HCT116 (cell line): ENCODE results near the gene LTB4R. TPM values are rescaled to one million over a fixed set of nuclear protein-coding genes. Genes with fewer than 3 reads are reported as not detected.

ENCODE experiments used
- ATAC-seq: fragments of 200-7000 bp; cut with Tn5 transposase; 2 replicates; pipeline ENCODE4 v1.9.1; 2020; ENCODE audit warnings: mild to moderate bottlenecking, moderate library complexity
- BruUV-seq: library from RNA; stranded (reverse); fragments of 400-500 nt; replicated peaks from 2 replicates; lab custom pipeline; 2021; lab: Mats Ljungman, UMichigan
- CTCF ChIA-PET: fragments of 300-600 bp; sonication (Branson Sonifier 250); formaldehyde crosslinking; loops from one replicate; lab custom pipeline; 2021; ENCODE audit warnings: antibody characterized with exemption; lab: Charles Lee
- POLR2A ChIA-PET: fragments of 300-600, 350-600 bp; sonication (Branson Sonifier 250); formaldehyde crosslinking; loops from one replicate; lab custom pipeline; 2021; ENCODE audit warnings: antibody characterized with exemption; lab: Charles Lee
- RAD21 ChIA-PET, 2 experiments: fragments of 300-600 bp; sonication (Branson Sonifier 250); formaldehyde crosslinking; loops; one replicate each; lab custom pipeline; 2023; ENCODE audit warnings: low total read pairs in 2 of 2; ENCODE audit not compliant: uncharacterized antibody in 2 of 2, unreplicated experiment in 2 of 2, low non-redundant PET in 1 of 2; lab: Charles Lee
- DNase-seq: peaks from one replicate; pipeline ENCODE4 v3.0.0-alpha.2; 2010; ENCODE audit warnings: low read depth, low spot score
- H2AFZ ChIP-seq: fragments of 200-600 bp; shearing (Covaris generic), sonication (generic); 2 replicates; pipeline ENCODE4 v1.6.1; 2017; ENCODE audit warnings: low read depth, mixed run types, mixed read lengths, antibody characterized with exemption, low read length; ENCODE audit not compliant: poor library complexity, severe bottlenecking
- H3K27ac ChIP-seq: 2 replicates; pipeline ENCODE4 v1.5.1; 2012; ENCODE audit warnings: low read depth, low read length
- H3K27me3 ChIP-seq: fragments of 200-600 bp; sonication (generic); 2 replicates; pipeline ENCODE4 v1.6.1; 2016; ENCODE audit warnings: mixed run types, low read length, mixed read lengths; ENCODE audit not compliant: insufficient read depth
- H3K36me3 ChIP-seq, 2 experiments: fragments of 200-500 bp in 1 of 2; fragments of 200-600 bp in 1 of 2; sonication (Bioruptor generic) in 1 of 2; sonication (generic) in 1 of 2; 2 replicates each; pipeline versions ENCODE4 v1.5.1 to v1.6.1; 2014 to 2016; ENCODE audit warnings: low read length in 2 of 2, inconsistent platforms in 1 of 2, mixed read lengths in 1 of 2, mixed run types in 1 of 2; ENCODE audit not compliant: insufficient read depth in 2 of 2, control insufficient read depth in 1 of 2
- H3K4me1 ChIP-seq, 2 experiments: fragments of 200-600 bp in 1 of 2; sonication (generic) in 1 of 2; 2 replicates each; pipeline versions ENCODE4 v1.5.1 to v1.6.1; 2012 to 2017; ENCODE audit warnings: low read length in 2 of 2, inconsistent platforms in 1 of 2, mild to moderate bottlenecking in 1 of 2, mixed read lengths in 1 of 2, mixed run types in 1 of 2, moderate library complexity in 1 of 2; ENCODE audit not compliant: insufficient read depth in 2 of 2, control insufficient read depth in 1 of 2
- H3K4me2 ChIP-seq: fragments of 200-600 bp; sonication (generic); 2 replicates; pipeline ENCODE4 v1.6.1; 2017; ENCODE audit warnings: mixed run types, low read length, mixed read lengths
- H3K4me3 ChIP-seq, 2 experiments: fragments of 200-600 bp in 1 of 2; sonication (generic) in 1 of 2; replicated peaks in 1 of 2; 2 replicates each; pipeline ENCODE4 v1.5.1; 2011 to 2016; ENCODE audit warnings: low read length in 2 of 2, control low read depth in 1 of 2, low read depth in 1 of 2, mild to moderate bottlenecking in 1 of 2, mixed read lengths in 1 of 2, mixed run types in 1 of 2
- H3K79me2 ChIP-seq: fragments of 200-600 bp; sonication (generic); 2 replicates; pipeline ENCODE4 v1.6.1; 2017; ENCODE audit warnings: mild to moderate bottlenecking, mixed run types, low read length, moderate library complexity, mixed read lengths; ENCODE audit not compliant: insufficient read depth
- H3K9ac ChIP-seq: fragments of 200-600 bp; sonication (generic); 2 replicates; pipeline ENCODE4 v1.6.1; 2016; ENCODE audit warnings: low read length, mixed read lengths
- H3K9me2 ChIP-seq: fragments of 200-600 bp; sonication (generic), shearing (Covaris generic); 2 replicates; pipeline ENCODE4 v1.6.1; 2017; ENCODE audit warnings: mixed run types, mild to moderate bottlenecking, moderate library complexity; ENCODE audit not compliant: insufficient read depth
- H3K9me3 ChIP-seq, 2 experiments: fragments of 200-500 bp in 1 of 2; fragments of 200-600 bp in 1 of 2; sonication (Bioruptor generic) in 1 of 2; sonication (generic) in 1 of 2; 2 replicates each; pipeline ENCODE4 v1.6.1; 2014 to 2017; ENCODE audit warnings: low read length in 2 of 2, mixed read lengths in 2 of 2, inconsistent platforms in 1 of 2, low read depth in 1 of 2, mild to moderate bottlenecking in 1 of 2, mixed run types in 1 of 2, moderate library complexity in 1 of 2; ENCODE audit not compliant: control insufficient read depth in 1 of 2, insufficient read depth in 1 of 2
- H4K20me1 ChIP-seq: fragments of 200-600 bp; sonication (generic), shearing (Covaris generic); 2 replicates; pipeline ENCODE4 v1.6.1; 2017; ENCODE audit warnings: mixed run types, mild to moderate bottlenecking, moderate library complexity; ENCODE audit not compliant: insufficient read depth
- ATF3 ChIP-seq: IDR thresholded peaks from 2 replicates; pipeline ENCODE4 v1.6.1; 2012
- CBX3 ChIP-seq: IDR thresholded peaks from 2 replicates; pipeline ENCODE4 v1.6.1; 2012; ENCODE audit warnings: low read depth
- CEBPB ChIP-seq: IDR thresholded peaks from 2 replicates; pipeline ENCODE4 v1.6.1; 2012; ENCODE audit warnings: low read depth
- EGR1 ChIP-seq: IDR thresholded peaks from 2 replicates; pipeline ENCODE4 v1.6.1; 2012; ENCODE audit warnings: low read depth
- ELF1 ChIP-seq: IDR thresholded peaks from 2 replicates; pipeline ENCODE4 v1.6.1; 2012; ENCODE audit warnings: low read depth, borderline replicate concordance
- EZH2 ChIP-seq: fragments of 200-600 bp; sonication (generic); IDR thresholded peaks from 2 replicates; pipeline ENCODE4 v1.6.1; 2017; ENCODE audit warnings: antibody characterized with exemption, mixed run types
- FOSL1 ChIP-seq: IDR thresholded peaks from 2 replicates; pipeline ENCODE4 v1.6.1; 2012; ENCODE audit warnings: low read depth
- MAX ChIP-seq: IDR thresholded peaks from 2 replicates; pipeline ENCODE4 v1.6.1; 2012
- POLR2A ChIP-seq: IDR thresholded peaks from 2 replicates; pipeline ENCODE4 v1.7.0; 2011; ENCODE audit warnings: borderline replicate concordance; ENCODE audit not compliant: insufficient read depth, insufficient read length; ENCODE audit errors: extremely low read depth
- POLR2AphosphoS5 ChIP-seq: IDR thresholded peaks from 2 replicates; pipeline ENCODE4 v1.6.1; 2011; ENCODE audit warnings: mild to moderate bottlenecking, low read depth, low read length, moderate library complexity
- RAD21 ChIP-seq: IDR thresholded peaks from 2 replicates; pipeline ENCODE4 v1.6.1; 2012; ENCODE audit warnings: low read depth, mild to moderate bottlenecking
- SIN3A ChIP-seq: IDR thresholded peaks from 2 replicates; pipeline ENCODE4 v1.6.1; 2012; ENCODE audit warnings: low read depth
- SP1 ChIP-seq: IDR thresholded peaks from 2 replicates; pipeline ENCODE4 v1.6.1; 2012; ENCODE audit warnings: low read depth
- SRF ChIP-seq: IDR thresholded peaks from 2 replicates; pipeline ENCODE4 v1.6.1; 2012; ENCODE audit warnings: low read depth
- TCF7L2 ChIP-seq: IDR thresholded peaks from 2 replicates; pipeline ENCODE4 v1.7.0; 2011; ENCODE audit warnings: borderline replicate concordance, inconsistent platforms; ENCODE audit not compliant: insufficient read depth, insufficient read length; ENCODE audit errors: extremely low read depth
- YY1 ChIP-seq: IDR thresholded peaks from 2 replicates; pipeline ENCODE4 v1.6.1; 2011; ENCODE audit warnings: low read length, low read depth, moderate library complexity, mild to moderate bottlenecking; ENCODE audit not compliant: insufficient replicate concordance; ENCODE audit errors: extremely low read depth
- ZBTB33 ChIP-seq: IDR thresholded peaks from 2 replicates; pipeline ENCODE4 v1.6.1; 2011; ENCODE audit warnings: mild to moderate bottlenecking, low read length, moderate library complexity; ENCODE audit not compliant: insufficient replicate concordance; ENCODE audit errors: extremely low read depth
- ZFX ChIP-seq: fragments of 450-650 bp; IDR thresholded peaks from 2 replicates; pipeline ENCODE4 v1.6.1; 2017
- ZNF274 ChIP-seq: fragments of 200-500 bp; sonication (Bioruptor generic); IDR thresholded peaks from 2 replicates; pipeline ENCODE4 v1.6.1; 2014; ENCODE audit warnings: mild to moderate bottlenecking, low read depth, low read length, inconsistent platforms
- intact Hi-C: fragments of 100-400 bp; cut with micrococcal nuclease; formaldehyde crosslinking; loops from 2 replicates; pipeline ENCODE4 v1.10.0; 2022
- total RNA-seq: library from RNA; stranded (reverse); gene quantifications from one replicate; pipeline ENCODE4 v1.2.1, GENCODE V29; 2021; ENCODE audit not compliant: unreplicated experiment
- TF ChIP-seq, protein P1 (sequence below): IDR thresholded peaks from 2 replicates; pipeline ENCODE4 v1.6.1; 2012; ENCODE audit warnings: low read depth

LTB4R gene
- total RNA-seq, 1 experiment from 2014 or later, result 14.8 TPM

DNA sequence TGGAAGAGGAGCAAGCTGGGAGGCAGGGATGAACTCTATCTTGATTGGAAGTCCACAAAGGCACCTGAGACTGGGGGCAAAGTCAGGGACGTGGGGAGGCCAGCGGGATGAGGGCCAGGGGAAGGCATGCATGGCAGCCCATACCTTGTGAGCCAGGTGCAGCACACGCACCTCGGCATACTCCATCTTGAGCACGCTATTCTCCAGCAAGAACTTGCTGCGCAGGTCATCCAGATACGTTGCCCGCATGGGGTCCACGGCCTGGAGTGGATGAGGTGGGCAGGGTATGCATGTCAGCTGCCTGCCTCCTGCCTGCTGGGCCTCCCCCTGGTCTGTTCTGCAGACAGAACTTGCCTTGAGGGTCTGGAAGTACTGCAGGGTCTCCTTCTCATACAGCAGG lies 43.8 kb upstream of the LTB4R start:
- intact Hi-C loops, result no loop called here
- CTCF ChIA-PET, result interaction anchor here (0.7 kb wide), 1 partner anchor 169 kb away, joined by 3 read pairs; no protein-coding TSS in a partner anchor
- no peak overlapping the region for H3K4me2 ChIP-seq
- POLR2A ChIA-PET, result no interaction called here
- no TSS peak for BruUV-seq
- H3K9me2 ChIP-seq, result no peaks in the 10 kb centered on the region
- no peak overlapping the region for H2AFZ ChIP-seq
- no peak overlapping the region for H3K27ac ChIP-seq
- TF ChIP-seq, protein P1, sequence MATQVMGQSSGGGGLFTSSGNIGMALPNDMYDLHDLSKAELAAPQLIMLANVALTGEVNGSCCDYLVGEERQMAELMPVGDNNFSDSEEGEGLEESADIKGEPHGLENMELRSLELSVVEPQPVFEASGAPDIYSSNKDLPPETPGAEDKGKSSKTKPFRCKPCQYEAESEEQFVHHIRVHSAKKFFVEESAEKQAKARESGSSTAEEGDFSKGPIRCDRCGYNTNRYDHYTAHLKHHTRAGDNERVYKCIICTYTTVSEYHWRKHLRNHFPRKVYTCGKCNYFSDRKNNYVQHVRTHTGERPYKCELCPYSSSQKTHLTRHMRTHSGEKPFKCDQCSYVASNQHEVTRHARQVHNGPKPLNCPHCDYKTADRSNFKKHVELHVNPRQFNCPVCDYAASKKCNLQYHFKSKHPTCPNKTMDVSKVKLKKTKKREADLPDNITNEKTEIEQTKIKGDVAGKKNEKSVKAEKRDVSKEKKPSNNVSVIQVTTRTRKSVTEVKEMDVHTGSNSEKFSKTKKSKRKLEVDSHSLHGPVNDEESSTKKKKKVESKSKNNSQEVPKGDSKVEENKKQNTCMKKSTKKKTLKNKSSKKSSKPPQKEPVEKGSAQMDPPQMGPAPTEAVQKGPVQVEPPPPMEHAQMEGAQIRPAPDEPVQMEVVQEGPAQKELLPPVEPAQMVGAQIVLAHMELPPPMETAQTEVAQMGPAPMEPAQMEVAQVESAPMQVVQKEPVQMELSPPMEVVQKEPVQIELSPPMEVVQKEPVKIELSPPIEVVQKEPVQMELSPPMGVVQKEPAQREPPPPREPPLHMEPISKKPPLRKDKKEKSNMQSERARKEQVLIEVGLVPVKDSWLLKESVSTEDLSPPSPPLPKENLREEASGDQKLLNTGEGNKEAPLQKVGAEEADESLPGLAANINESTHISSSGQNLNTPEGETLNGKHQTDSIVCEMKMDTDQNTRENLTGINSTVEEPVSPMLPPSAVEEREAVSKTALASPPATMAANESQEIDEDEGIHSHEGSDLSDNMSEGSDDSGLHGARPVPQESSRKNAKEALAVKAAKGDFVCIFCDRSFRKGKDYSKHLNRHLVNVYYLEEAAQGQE, result no peak
- TF ChIP-seq CBX3, result no peak
- TF ChIP-seq ZFX, result no peak
- TF ChIP-seq POLR2AphosphoS5, result no peak
- no peak for TF ChIP-seq ELF1
- no peak for TF ChIP-seq MAX
- no peak for TF ChIP-seq SIN3A
- TF ChIP-seq FOSL1, result no peak
- TF ChIP-seq CEBPB, result no peak
- no peak for TF ChIP-seq ZBTB33
- TF ChIP-seq EZH2, result no peak
- no peak for TF ChIP-seq EGR1
- TF ChIP-seq POLR2A, result no peak
- no peak for TF ChIP-seq TCF7L2
- no peak for TF ChIP-seq YY1
- TF ChIP-seq ZNF274, result no peak
- no peak for TF ChIP-seq RAD21
- TF ChIP-seq ATF3, result no peak
- TF ChIP-seq SRF, result no peak
- TF ChIP-seq SP1, result no peak
- H3K9ac ChIP-seq, result no peak overlapping the region
- H3K36me3 ChIP-seq, result no peaks in the 10 kb centered on the region; a peak in 1 of 4 replicates
- RAD21 ChIA-PET, result no interaction called here
- peaks cover 4% of the 10 kb centered on the region; the same call in 1 of the 2 replicates for H3K79me2 ChIP-seq
- DNase-seq, result no peak
- no peak for ATAC-seq
- H3K27me3 ChIP-seq, result no peaks in the 10 kb centered on the region
- H3K4me3 ChIP-seq, result no peak overlapping the region
- no peaks in the 10 kb centered on the region for H4K20me1 ChIP-seq
- H3K9me3 ChIP-seq, result no peaks in the 10 kb centered on the region
- peaks cover 5 to 17% of the 10 kb centered on the region in 2 experiments; a peak in 3 of 4 replicates for H3K4me1 ChIP-seq
